Stimulated activated CD4-positive, alpha-beta T cell treated with anti-CD3 and anti-CD28 coated beads, TNF-alpha, amount 100 ng/mL, for 1 hour (primary cell): Measurements from ENCODE around the gene TRAPPC12.
"Not testable (repeated sequence)": the region's sequence is repeated elsewhere in the genome, so short reads cannot be mapped to it uniquely, and the experiment has no call there.

Experiments
- DNase-seq, 3 donors: peaks; one replicate each; pipeline ENCODE4 v3.0.0-alpha.2; 2020; ENCODE audit warnings: low read depth in 3 of 3, low spot score in 1 of 3

Gene TRAPPC12

DNA sequence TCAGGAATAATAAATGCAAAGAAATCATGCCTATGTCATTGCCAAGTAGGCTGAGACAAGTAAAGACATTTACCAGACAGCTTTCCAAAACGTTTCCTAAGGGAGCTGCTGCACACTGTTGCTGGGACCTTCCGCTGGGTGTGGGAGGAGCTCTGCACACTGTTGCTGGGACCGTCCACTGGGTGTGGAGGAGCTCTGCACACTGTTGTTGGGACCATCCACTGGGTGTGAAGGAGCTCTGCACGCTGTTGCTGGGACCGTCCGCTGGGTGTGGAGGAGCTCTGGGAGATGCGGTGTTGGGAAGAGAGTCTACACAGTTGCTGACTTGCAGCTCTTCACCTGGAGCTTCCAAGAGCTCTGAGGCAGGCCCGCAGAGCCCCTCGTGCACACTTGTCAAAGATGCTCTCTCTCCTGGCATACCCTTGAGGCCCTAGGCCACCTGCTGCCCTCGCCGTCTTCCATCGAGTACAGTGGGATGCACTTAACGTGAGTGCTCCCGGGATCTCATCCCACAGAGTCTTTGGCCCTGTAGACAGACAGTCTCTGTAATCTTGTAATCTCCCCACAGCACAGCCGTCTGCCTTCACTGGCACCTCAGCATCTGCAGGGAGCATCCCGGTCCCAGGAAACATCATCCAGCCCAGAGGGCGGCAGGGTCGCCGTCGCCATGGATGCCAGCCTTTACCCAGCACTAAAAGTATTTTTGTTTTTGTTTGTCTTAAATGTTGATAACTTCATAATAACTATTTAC, 51.4 kb downstream of the TRAPPC12 start:
- no peak for DNase-seq

DNA sequence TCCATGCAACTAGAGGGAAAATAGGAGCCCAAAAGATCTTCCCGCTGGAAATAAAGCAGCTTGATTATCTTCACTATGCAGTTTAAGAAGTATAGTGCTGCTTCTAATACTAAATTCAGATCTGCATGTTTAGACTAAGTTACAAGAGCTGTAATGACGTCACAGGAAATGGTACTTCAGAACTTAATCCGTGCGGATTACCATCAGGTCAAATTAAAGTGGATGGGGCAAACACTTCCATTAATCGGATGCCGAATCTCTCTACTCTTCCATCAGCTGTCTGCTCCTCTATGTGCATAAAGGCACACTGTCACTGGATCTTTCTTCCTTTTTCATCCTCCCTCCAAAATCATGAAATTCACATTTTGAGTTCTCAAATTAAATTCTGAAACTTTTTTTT, 52.6 kb downstream of the TRAPPC12 start:
- no peak for DNase-seq

GRCh38 chr2:3432693-3433338, 53.3 kb downstream of the TRAPPC12 start:
- no peak for DNase-seq

GRCh38 chr2:3433339-3433699, 53.8 kb downstream of the TRAPPC12 start:
- DNase-seq = no peak

DNA sequence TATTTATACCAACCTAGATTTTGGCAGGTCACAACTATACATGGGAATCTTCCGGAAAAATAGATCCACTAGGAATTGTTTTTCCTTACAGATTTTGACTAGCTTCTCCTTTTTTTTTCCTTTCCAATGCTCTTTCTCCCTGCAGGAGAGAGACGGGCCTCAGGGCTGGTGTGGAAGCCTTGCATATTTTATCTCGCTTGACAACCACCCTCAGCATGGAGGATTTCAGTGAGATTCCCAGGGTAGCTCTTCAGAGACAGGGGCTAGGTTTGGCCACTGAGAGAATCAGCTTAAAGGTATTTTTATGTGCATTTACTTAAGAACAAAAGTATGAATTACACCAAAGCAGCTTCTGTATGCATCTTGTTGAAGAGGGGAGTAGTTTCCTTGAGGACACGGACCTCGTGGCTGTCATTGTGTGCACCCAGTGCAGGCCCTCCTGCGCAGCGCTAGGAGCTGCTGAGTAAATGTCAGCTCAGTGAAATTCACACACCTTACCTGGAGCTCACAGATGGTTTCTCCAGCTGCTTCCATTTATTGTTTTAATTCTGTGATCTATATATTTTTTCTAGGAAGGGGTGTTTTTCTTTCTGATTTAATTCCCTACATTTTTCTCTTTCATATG, 54.4 kb downstream of the TRAPPC12 start:
- DNase-seq = no peak

DNA sequence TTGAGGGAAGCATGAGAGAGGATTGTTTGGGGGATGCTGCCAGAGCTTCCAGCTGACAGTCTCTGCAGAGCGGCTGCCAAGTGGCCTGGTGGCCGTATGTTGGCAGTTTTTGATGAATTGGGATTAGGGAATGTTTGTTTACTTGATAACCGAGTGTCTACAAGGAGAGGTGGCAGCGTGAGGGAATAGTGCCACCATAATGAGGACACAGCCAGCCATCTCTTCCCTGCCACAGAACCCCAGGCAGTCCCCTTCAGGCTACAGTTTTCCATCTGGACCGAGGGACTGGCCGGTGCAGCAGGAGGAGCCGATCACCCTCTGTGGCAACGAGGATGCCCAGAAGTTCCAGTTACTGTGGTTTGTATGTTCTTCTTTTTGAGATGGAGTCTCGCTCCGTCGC, 55.2 kb downstream of the TRAPPC12 start:
- DNase-seq = no peak

DNA sequence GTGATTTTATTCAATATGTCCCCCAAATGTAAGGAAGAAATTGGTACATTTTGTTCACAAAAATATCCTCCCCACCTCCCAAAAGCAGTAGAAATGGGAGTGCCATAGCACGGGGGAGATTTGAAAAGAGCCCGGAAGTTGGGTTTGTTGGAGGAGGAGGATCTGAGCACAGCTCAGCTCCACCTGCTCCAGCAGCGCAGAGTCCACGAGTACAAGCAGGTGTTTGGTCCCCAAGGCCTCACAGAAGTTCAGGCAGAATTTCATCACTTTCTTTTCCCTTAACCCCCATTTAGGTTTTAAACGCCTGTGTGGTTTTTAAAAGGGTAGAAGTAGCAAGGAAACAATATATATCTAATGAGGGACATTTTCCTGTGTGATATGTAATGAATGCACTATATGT, 56.0 kb downstream of the TRAPPC12 start:
- DNase-seq = no peak

GRCh38 chr2:3440477-3440876, 61.0 kb downstream of the TRAPPC12 start:
- DNase-seq = no peak

GRCh38 chr2:3441465-3441864, 62.0 kb downstream of the TRAPPC12 start:
- DNase-seq = no peak

GRCh38 chr2:3442185-3442584, 62.7 kb downstream of the TRAPPC12 start:
- no peak for DNase-seq

DNA sequence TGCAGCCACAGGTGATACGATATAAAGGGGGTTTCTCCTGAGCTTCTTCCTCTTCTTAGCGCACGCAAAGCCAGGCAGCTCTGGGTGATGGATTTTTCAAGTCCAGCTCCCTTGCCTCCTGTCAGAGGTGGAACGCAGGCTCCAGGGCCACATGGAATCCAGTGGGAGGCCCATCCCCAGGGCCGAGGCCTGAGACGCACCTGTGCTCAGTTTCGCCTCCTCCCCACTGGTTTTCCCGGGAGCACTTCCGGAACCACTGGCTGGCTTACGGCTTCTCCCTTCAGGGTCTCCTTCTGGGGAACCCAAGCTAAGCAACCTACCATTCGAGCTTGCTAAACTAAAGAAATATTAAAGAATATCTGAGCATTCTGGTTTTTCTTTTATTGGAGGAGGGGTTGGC, 63.6 kb downstream of the TRAPPC12 start:
- DNase-seq = no peak

GRCh38 chr2:3443506-3444084, 64.1 kb downstream of the TRAPPC12 start:
- DNase-seq = no peak

DNA sequence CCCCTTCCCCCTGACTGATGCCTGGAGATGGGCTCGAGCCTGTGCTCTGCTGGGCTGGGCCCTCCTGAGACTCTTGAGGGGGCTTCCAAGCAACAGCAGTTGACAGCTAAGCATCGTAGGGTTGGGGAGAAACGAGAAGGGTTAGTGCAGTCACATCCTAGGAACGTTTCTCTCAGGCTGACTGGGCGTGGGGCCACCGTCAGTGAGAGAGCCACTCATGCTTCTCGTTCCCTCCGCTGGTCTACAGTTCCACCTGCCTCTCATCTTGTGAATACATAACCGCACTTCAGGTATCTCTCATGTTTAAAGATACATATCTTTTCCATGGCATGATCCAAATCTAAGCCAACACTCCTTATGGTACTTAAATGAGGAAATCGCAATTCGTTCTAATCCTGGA, 66.4 kb downstream of the TRAPPC12 start:
- DNase-seq = no peak

DNA sequence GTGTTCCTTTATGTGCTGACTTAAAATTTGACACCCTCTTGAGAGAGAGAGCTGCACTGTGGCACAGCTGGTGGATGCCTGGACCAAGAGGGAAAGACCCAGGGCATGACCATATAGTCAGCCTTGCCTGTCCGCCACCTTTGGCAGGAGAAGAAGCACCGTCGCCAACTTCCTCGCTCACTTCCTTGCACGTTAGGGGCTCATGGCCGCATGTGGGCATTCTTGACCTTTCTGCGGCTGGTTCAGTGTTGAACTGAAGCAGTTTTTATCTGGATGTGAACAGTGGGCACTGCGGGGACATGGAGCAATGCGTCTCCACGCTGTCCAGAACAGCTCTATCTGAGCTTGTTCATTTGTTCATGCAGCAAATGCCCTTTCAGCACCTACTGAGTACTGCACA, 66.9 kb downstream of the TRAPPC12 start:
- DNase-seq = no peak

- not testable (repeated sequence) for DNase-seq
Observed at GRCh38 chr2:3447186-3447585, 67.7 kb downstream of the TRAPPC12 start.

- DNase-seq = no peak
Observed at GRCh38 chr2:3447789-3448317, 68.4 kb downstream of the TRAPPC12 start.

DNA sequence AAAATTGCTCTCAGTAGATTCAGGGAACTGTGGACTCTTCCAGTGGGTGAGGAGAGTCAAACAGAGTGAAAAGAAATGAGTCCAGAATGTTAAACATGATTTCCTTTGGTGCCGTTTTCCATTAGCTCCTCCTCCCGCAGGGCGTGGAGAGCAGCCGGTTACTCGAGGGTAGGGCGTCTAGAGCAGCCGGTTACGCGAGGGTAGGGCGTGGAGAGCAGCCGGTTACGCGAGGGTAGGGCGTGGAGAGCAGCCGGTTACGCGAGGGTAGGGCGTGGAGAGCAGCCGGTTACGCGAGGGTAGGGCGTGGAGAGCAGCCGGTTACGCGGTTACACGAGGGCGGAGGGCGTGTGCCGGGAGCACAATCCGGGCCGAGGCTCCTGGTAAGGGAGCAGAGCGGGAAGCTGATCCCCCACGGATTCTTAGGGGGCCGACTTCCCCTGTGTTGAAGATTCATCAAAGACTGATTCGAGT, 69.0 kb downstream of the TRAPPC12 start:
- DNase-seq = not testable (repeated sequence)

GRCh38 chr2:3449086-3449485, 69.6 kb downstream of the TRAPPC12 start:
- no peak for DNase-seq

DNA sequence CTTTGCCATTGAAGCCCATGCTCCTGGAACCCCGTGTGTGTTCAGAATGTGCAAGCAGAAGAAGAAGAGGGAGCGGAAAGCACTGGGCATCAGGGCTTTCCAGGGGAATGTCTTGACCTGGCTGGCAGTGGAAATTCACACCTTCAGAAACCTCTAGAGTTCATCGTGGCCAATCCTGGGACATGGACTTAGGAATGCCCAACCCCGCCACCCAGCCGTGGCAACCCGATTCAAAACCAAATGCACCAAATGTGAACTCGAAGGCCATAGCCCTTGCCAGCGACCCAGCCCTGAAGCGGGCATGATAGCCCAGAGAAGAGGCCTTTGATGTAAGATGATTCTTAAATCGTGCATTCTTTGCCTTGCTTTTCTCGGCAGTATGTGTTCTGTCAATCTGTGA, 70.4 kb downstream of the TRAPPC12 start:
- no peak for DNase-seq

DNA sequence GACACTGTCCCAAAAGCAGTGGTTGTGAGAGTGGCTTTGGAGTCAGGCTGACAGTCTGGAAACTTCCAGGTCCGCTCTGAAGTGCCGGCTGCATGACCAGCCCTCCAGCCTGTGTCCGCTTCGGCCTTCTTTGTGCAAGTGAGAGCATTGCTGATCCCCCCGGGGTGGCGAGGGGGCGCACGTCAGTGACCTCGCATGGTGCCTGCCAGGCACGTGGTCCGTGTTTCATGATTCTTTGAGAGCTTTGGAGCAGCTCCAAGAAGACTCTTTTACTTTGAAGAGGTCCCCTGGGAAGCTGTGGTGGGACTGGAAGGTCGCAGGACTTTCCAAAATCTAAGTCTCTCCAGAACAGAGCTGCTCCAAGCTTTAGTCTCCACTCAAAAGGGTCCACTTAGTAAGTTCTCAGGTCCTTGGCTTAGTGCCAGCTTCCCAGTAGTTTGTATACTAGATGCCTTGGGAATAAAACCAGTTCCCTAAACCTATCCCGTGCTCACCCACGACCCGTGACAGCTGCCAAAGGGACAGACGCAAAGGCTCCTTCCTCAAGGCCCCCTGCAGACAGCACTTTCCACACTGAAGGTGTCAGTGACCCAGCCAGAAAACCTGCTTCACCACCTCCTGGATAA, 71.0 kb downstream of the TRAPPC12 start:
- no peak for DNase-seq

DNA sequence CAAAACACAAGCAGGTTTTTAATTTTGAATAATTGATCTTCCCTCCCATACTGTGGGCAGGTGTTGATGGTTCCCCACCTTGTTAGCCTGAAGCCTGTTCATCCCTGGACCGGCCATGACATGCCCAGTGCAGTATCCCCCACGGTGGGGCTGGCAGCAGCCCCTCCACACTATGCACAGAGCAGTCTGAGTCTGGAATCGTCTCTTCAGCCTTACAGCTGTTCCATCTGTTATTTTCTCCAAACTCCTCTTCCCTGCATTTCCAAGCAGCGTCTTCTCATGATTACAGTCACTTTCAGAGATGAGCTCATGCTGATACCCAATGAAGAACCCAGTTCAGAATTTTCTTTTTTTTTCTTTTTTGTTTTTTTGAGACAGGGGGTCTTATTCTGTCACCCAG, 71.7 kb downstream of the TRAPPC12 start:
- no peak for DNase-seq
